Panc1 (cell line): ENCODE measurements around the gene FZD1. TPM values are rescaled to one million over a fixed set of nuclear protein-coding genes. Genes with fewer than 3 reads are reported as not detected.

Experiments used
- ATAC-seq: fragments of 200-7000 bp; cut with Tn5 transposase; 2 replicates; pipeline ENCODE4 v1.9.1; 2020; ENCODE audit warnings: mild to moderate bottlenecking, moderate library complexity
- BruUV-seq: library from RNA; stranded (reverse); fragments of 400-500 nt; replicated peaks from 2 replicates; lab custom pipeline; 2021; lab: Mats Ljungman, UMichigan
- CTCF ChIA-PET: fragments of 300-600 bp; sonication (Branson Sonifier 250); formaldehyde crosslinking; loops from one replicate; lab custom pipeline; 2022; ENCODE audit warnings: antibody characterized with exemption; lab: Charles Lee
- POLR2A ChIA-PET: fragments of 300-600 bp; sonication (Branson Sonifier 250); formaldehyde crosslinking; loops from one replicate; lab custom pipeline; 2022; ENCODE audit warnings: antibody characterized with exemption; lab: Charles Lee
- DNase-seq: peaks from one replicate; pipeline ENCODE4 v3.0.0-alpha.2; 2010; ENCODE audit warnings: low read depth, low spot score
- H3K27ac ChIP-seq: 2 replicates; pipeline ENCODE4 v1.5.1; 2011; ENCODE audit warnings: mild to moderate bottlenecking, low read length, inconsistent platforms
- H3K27me3 ChIP-seq: fragments of 200-500 bp; sonication (Bioruptor generic); 2 replicates; pipeline ENCODE4 v1.6.0; 2014; ENCODE audit warnings: low read length, inconsistent platforms; ENCODE audit not compliant: control insufficient read depth, insufficient read depth
- H3K36me3 ChIP-seq: fragments of 200-500 bp; sonication (Bioruptor generic); 2 replicates; pipeline ENCODE4 v1.5.1; 2014; ENCODE audit warnings: inconsistent platforms, mild to moderate bottlenecking, low read length, moderate library complexity; ENCODE audit not compliant: control insufficient read depth, insufficient read depth
- H3K4me1 ChIP-seq: 2 replicates; pipeline ENCODE4 v1.5.1; 2011; ENCODE audit warnings: inconsistent platforms, mild to moderate bottlenecking, low read length, moderate library complexity; ENCODE audit not compliant: control insufficient read depth, insufficient read depth
- H3K4me3 ChIP-seq, 2 experiments: 2 replicates each; pipeline ENCODE4 v1.5.1; 2011 to 2012; ENCODE audit warnings: low read depth in 2 of 2, low read length in 2 of 2, mild to moderate bottlenecking in 2 of 2, inconsistent platforms in 1 of 2, moderate library complexity in 1 of 2
- H3K9me3 ChIP-seq: fragments of 200-500 bp; sonication (Bioruptor generic); 2 replicates; pipeline ENCODE4 v1.5.1; 2014; ENCODE audit warnings: low read depth, mild to moderate bottlenecking, inconsistent platforms, low read length, moderate library complexity; ENCODE audit not compliant: control insufficient read depth, insufficient read depth
- CTCF ChIP-seq: fragments of 450-650 bp; IDR thresholded peaks from 2 replicates; pipeline ENCODE4 v1.5.1; 2017; ENCODE audit warnings: mild to moderate bottlenecking
- POLR2AphosphoS5 ChIP-seq: IDR thresholded peaks from 2 replicates; pipeline ENCODE4 v1.6.1; 2012; ENCODE audit warnings: mild to moderate bottlenecking, low read depth, low read length, moderate library complexity
- REST ChIP-seq, 2 experiments: IDR thresholded peaks; 2 replicates each; pipeline ENCODE4 v1.6.1; 2011 to 2012; ENCODE audit warnings: low read depth in 2 of 2, control low read depth in 1 of 2, low read length in 1 of 2, mild to moderate bottlenecking in 1 of 2, moderate library complexity in 1 of 2; ENCODE audit not compliant: insufficient read depth in 1 of 2
- SIN3A ChIP-seq: IDR thresholded peaks from 2 replicates; pipeline ENCODE4 v1.6.1; 2012; ENCODE audit warnings: low read depth, mild to moderate bottlenecking, low read length, moderate library complexity, borderline replicate concordance; ENCODE audit not compliant: insufficient read depth
- TCF7L2 ChIP-seq: IDR thresholded peaks from 2 replicates; pipeline ENCODE4 v1.6.1; 2011; ENCODE audit warnings: mild to moderate bottlenecking, low read depth, low read length, inconsistent platforms
- in situ Hi-C: cut with HindIII; loops from 2 replicates; pipeline ENCODE4 v1.10.0; 2016; ENCODE audit warnings: low sequenced_read_pairs, low pct_unique_long_range_greater_than_20kb
- intact Hi-C: fragments of 100-400 bp; cut with micrococcal nuclease; formaldehyde crosslinking; loops from one replicate; pipeline ENCODE4 v1.10.0; 2022; ENCODE audit not compliant: unreplicated experiment
- total RNA-seq: library from RNA; stranded (reverse); gene quantifications from one replicate; pipeline ENCODE4 v1.2.1, GENCODE V29; 2021; ENCODE audit not compliant: unreplicated experiment

The FZD1 gene
- total RNA-seq, 1 experiment from 2014 or later: 1.8 TPM

GRCh38 chr7:91295576-91295975 lies 31.3 kb downstream of the FZD1 start:
- intact Hi-C loops: no loop called here
- CTCF ChIA-PET: no interaction called here

GRCh38 chr7:91297939-91298338 lies 33.7 kb downstream of the FZD1 start:
- peaks cover 2% of the 10 kb centered on the region; the same call in 1 of the 2 replicates for H3K27me3 ChIP-seq
- CTCF ChIA-PET: interaction anchor here (0.6 kb wide), 1 partner anchor 10 kb away, joined by 4 read pairs; no protein-coding TSS in a partner anchor
- H3K4me3 ChIP-seq: no peak overlapping the region
- ATAC-seq (no peak), DNase-seq (no peak)
- no peaks in the 10 kb centered on the region for H3K9me3 ChIP-seq
- POLR2A ChIA-PET: no interaction called here
- no TSS peak for BruUV-seq
- no peaks in the 10 kb centered on the region for H3K36me3 ChIP-seq
- intact Hi-C loops (no loop called here), in situ Hi-C loops (no loop called here)
- TF ChIP-seq POLR2AphosphoS5 (no peak), CTCF (no peak), REST (IDR thresholded peaks at IDR 0.05; ENCODE audit: insufficient read depth in 1 of 2, low read depth in 2 of 2, low read length in 1 of 2) (no peak), TCF7L2 (no peak), SIN3A (no peak)
- no peak overlapping the region for H3K27ac ChIP-seq
- no peaks in the 10 kb centered on the region for H3K4me1 ChIP-seq

More at GRCh38 chr7:91295576-91295975, 31.3 kb downstream of the FZD1 start:
- no peak overlapping the region for H3K4me3 ChIP-seq
- H3K27ac ChIP-seq: no peak overlapping the region
- H3K4me1 ChIP-seq: no peaks in the 10 kb centered on the region
- H3K36me3 ChIP-seq: no peaks in the 10 kb centered on the region
- TF ChIP-seq SIN3A (no peak), CTCF (no peak), POLR2AphosphoS5 (no peak), REST (IDR thresholded peaks at IDR 0.05; ENCODE audit: insufficient read depth in 1 of 2, low read depth in 2 of 2, low read length in 1 of 2) (no peak), TCF7L2 (no peak)
- POLR2A ChIA-PET: no interaction called here
- no peak for DNase-seq
- H3K9me3 ChIP-seq: no peaks in the 10 kb centered on the region
- peaks cover 2% of the 10 kb centered on the region; the same call in 1 of the 2 replicates for H3K27me3 ChIP-seq
- no peak for ATAC-seq
- in situ Hi-C loops: no loop called here
- no TSS peak for BruUV-seq
